Measurements from ENCODE around the gene PPP6R1. TPM values are rescaled to one million over a fixed set of nuclear protein-coding genes. Genes with fewer than 3 reads are reported as not detected.

PPP6R1 gene
- total RNA-seq, 1 experiment from 2014 or later = 79.7 TPM

DNA sequence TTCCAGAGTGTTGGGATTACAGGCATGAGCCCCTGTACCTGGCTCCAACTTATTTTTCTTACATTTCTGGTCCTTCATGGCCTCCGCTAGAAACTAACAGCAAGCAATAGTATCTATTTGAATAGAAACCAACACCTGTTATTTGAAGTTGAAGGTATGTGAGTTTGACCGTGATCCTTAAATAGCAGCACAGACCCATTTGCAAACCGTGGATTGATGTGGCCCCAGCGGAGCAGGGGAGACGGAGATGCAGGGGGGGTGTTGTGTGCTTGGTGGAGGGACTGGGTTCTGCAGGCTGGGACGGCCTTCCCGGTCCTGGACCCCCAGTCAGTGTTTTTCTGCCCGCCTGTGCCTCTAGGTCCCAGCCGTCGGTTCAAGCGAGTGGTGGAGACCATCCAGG lies 49.5 kb upstream of the PPP6R1 start:
- Histone ChIP-seq H3K18ac (ENCODE audit: insufficient read length, low read depth, low read length) (no peak overlapping the region), H3K27ac (ENCODE audit: insufficient read length, low read depth, low read length) (no peak overlapping the region), H3K4me1 (ENCODE audit: insufficient read depth, low read length) (peaks cover 3% of the 10 kb centered on the region; the same call in 1 of the 2 replicates), H3K14ac (ENCODE audit: insufficient read depth, low read length) (no peak overlapping the region), H2BK12ac (ENCODE audit: insufficient read length, low read depth, low read length) (no peak overlapping the region), H3K23me2 (ENCODE audit: insufficient read length, low read depth, low read length, poor library complexity, severe bottlenecking) (no peaks in the 10 kb centered on the region), H2AFZ (ENCODE audit: low read length) (no peak overlapping the region), H4K91ac (ENCODE audit: insufficient read length, low read depth, low read length) (no peak overlapping the region), H2BK15ac (ENCODE audit: low read depth, low read length) (no peak overlapping the region), H2BK20ac (ENCODE audit: low read depth, low read length, poor library complexity, severe bottlenecking) (no peak overlapping the region), H3T11ph (ENCODE audit: low read length) (no peak overlapping the region), H3K56ac (ENCODE audit: insufficient read length, low read depth, low read length) (no peak overlapping the region), H2AK5ac (ENCODE audit: insufficient read length, low read length) (no peak overlapping the region), H2BK120ac (ENCODE audit: low read depth, low read length, poor library complexity, severe bottlenecking) (no peak overlapping the region), H3K79me1 (ENCODE audit: insufficient read depth, low read depth, low read length, poor library complexity, severe bottlenecking) (no peaks in the 10 kb centered on the region), H3K79me2 (ENCODE audit: insufficient read depth, low read length) (no peaks in the 10 kb centered on the region), H3K27me3 (ENCODE audit: insufficient read depth, low read length) (no peaks in the 10 kb centered on the region), H4K5ac (ENCODE audit: insufficient read length, low read depth, low read length) (no peak overlapping the region), H2BK5ac (ENCODE audit: insufficient read length, low read length) (no peak overlapping the region), H3K9me3 (ENCODE audit: control insufficient read depth, low read depth, low read length) (no peaks in the 10 kb centered on the region), H3K9ac (ENCODE audit: extremely low read depth, insufficient read length, low read length) (no peak overlapping the region), H3K4ac (ENCODE audit: low read depth, low read length) (no peak overlapping the region), H4K8ac (replicated peaks; ENCODE audit: insufficient read length, low read depth, low read length) (no peak overlapping the region), H3K4me2 (ENCODE audit: insufficient read depth, insufficient read length, low read length) (no peak overlapping the region), H3K23ac (ENCODE audit: insufficient read length, low read depth, low read length) (no peak overlapping the region), H4K20me1 (ENCODE audit: control insufficient read depth, insufficient read depth, insufficient read length) (no peaks in the 10 kb centered on the region)
- no peak for DNase-seq
- H3K9me3 Mint-ChIP-seq = no peaks in the 10 kb centered on the region
- no CpG with 5 or more reads among the region's 11 CpGs for WGBS (ENCODE audit: extremely low coverage, insufficient read length, low lambda C conversion rate)
- H3K27ac Mint-ChIP-seq = no peak overlapping the region
- peaks cover 39 to 59% (median 56%) of the 10 kb centered on the region in 3 experiments; a peak in 6 of 7 replicates for H3K36me3 Mint-ChIP-seq (ENCODE audit: insufficient read depth in 1 of 3, low read depth in 3 of 3)
- TF ChIP-seq, protein P1, sequence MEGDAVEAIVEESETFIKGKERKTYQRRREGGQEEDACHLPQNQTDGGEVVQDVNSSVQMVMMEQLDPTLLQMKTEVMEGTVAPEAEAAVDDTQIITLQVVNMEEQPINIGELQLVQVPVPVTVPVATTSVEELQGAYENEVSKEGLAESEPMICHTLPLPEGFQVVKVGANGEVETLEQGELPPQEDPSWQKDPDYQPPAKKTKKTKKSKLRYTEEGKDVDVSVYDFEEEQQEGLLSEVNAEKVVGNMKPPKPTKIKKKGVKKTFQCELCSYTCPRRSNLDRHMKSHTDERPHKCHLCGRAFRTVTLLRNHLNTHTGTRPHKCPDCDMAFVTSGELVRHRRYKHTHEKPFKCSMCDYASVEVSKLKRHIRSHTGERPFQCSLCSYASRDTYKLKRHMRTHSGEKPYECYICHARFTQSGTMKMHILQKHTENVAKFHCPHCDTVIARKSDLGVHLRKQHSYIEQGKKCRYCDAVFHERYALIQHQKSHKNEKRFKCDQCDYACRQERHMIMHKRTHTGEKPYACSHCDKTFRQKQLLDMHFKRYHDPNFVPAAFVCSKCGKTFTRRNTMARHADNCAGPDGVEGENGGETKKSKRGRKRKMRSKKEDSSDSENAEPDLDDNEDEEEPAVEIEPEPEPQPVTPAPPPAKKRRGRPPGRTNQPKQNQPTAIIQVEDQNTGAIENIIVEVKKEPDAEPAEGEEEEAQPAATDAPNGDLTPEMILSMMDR (conservative IDR thresholded peaks at IDR 0.05) = no peak
- no peaks in the 10 kb centered on the region for H3K27me3 Mint-ChIP-seq (ENCODE audit: low read depth)
- peaks cover 2 to 12% of the 10 kb centered on the region in 2 experiments; a peak in 3 of 4 replicates for H3K4me1 Mint-ChIP-seq
- H3K4me3 Mint-ChIP-seq = no peak overlapping the region

All from H9 (cell line).